PFSK-1 (cell line): Measurements from ENCODE around the gene ARPC4.

Experiments
- FOXP2 ChIP-seq: optimal IDR thresholded peaks from 2 replicates; pipeline ENCODE3; 2011; ENCODE audit warnings: borderline replicate concordance, control low read depth, inconsistent platforms; ENCODE audit not compliant: insufficient read depth; ENCODE audit errors: extremely low read length, extremely low read depth
- POLR2AphosphoS5 ChIP-seq: IDR thresholded peaks from 2 replicates; pipeline ENCODE4 v1.6.1; 2012; ENCODE audit warnings: low read depth, mild to moderate bottlenecking, control low read depth, low read length, moderate library complexity
- SIN3A ChIP-seq: IDR thresholded peaks from 2 replicates; pipeline ENCODE4 v1.6.1; 2012; ENCODE audit warnings: mild to moderate bottlenecking, low read length, moderate library complexity, borderline replicate concordance; ENCODE audit not compliant: insufficient read depth
- TAF1 ChIP-seq: IDR thresholded peaks from 2 replicates; pipeline ENCODE4 v1.6.1; 2012; ENCODE audit warnings: low read length, control low read depth, borderline replicate concordance; ENCODE audit not compliant: insufficient read depth
- TF ChIP-seq, protein P1 (sequence below), 2 experiments: IDR thresholded peaks; 2 replicates each; pipeline versions ENCODE4 v1.6.1 to v1.8.0; 2011 to 2012; ENCODE audit warnings: low read depth in 2 of 2, low read length in 2 of 2, control low read depth in 1 of 2, inconsistent platforms in 1 of 2, mild to moderate bottlenecking in 1 of 2, moderate library complexity in 1 of 2; ENCODE audit not compliant: insufficient read depth in 1 of 2

DNA sequence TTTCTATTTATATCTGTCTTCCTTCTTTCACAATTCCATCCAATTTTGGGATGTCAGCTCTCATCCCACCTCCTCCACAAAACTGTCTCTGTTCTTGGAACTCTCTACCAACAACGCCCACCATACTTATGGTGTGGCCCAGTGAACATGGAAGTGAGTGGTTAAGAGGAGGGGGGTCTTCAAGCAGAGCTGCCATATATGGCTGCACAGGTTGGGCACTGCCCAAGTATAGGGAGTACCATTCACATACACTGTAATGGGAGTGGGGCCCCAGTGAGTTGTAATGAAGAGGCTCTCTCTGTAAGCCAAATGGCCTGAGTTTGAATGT, 15.2 kb upstream of the ARPC4 start:
- TF ChIP-seq POLR2AphosphoS5 (no peak), FOXP2 (no peak), SIN3A (no peak), TAF1 (no peak)
- TF ChIP-seq, protein P1, sequence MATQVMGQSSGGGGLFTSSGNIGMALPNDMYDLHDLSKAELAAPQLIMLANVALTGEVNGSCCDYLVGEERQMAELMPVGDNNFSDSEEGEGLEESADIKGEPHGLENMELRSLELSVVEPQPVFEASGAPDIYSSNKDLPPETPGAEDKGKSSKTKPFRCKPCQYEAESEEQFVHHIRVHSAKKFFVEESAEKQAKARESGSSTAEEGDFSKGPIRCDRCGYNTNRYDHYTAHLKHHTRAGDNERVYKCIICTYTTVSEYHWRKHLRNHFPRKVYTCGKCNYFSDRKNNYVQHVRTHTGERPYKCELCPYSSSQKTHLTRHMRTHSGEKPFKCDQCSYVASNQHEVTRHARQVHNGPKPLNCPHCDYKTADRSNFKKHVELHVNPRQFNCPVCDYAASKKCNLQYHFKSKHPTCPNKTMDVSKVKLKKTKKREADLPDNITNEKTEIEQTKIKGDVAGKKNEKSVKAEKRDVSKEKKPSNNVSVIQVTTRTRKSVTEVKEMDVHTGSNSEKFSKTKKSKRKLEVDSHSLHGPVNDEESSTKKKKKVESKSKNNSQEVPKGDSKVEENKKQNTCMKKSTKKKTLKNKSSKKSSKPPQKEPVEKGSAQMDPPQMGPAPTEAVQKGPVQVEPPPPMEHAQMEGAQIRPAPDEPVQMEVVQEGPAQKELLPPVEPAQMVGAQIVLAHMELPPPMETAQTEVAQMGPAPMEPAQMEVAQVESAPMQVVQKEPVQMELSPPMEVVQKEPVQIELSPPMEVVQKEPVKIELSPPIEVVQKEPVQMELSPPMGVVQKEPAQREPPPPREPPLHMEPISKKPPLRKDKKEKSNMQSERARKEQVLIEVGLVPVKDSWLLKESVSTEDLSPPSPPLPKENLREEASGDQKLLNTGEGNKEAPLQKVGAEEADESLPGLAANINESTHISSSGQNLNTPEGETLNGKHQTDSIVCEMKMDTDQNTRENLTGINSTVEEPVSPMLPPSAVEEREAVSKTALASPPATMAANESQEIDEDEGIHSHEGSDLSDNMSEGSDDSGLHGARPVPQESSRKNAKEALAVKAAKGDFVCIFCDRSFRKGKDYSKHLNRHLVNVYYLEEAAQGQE (IDR thresholded peaks at IDR 0.05; ENCODE audit: insufficient read depth in 1 of 2, low read depth in 2 of 2, low read length in 2 of 2) = no peak
